Mammary epithelial cell (primary cell): ENCODE measurements around the gene IPO4.

Source experiments
- CTCF ChIP-seq, 2 donors: IDR thresholded peaks in 1 of 2; conservative IDR thresholded peaks in 1 of 2; 2 replicates each; pipeline ENCODE4 v1.5.1; 2011 to 2012; ENCODE audit warnings: inconsistent platforms in 2 of 2, low read length in 2 of 2, mild to moderate bottlenecking in 2 of 2, control low read depth in 1 of 2, low read depth in 1 of 2; ENCODE audit not compliant: insufficient read depth in 1 of 2; ENCODE audit errors: extremely low read depth in 1 of 2
- EZH2 ChIP-seq: IDR thresholded peaks from 2 replicates; pipeline ENCODE4 v1.6.1; 2012; ENCODE audit warnings: low read length, inconsistent platforms, borderline replicate concordance

- TF ChIP-seq CTCF (conservative IDR thresholded peaks at IDR 0.05 in 1 of 2, IDR thresholded peaks at IDR 0.05 in 1 of 2; ENCODE audit: extremely low read depth in 1 of 2, insufficient read depth in 1 of 2, low read depth in 1 of 2, low read length in 2 of 2): no peak
- TF ChIP-seq EZH2: no peak
Measured at GRCh38 chr14:24131549-24131966, 57.1 kb downstream of the IPO4 start.
